GM18870 (cell line): ENCODE data around the gene DUSP6.
"Not testable (repeated sequence)": the region's sequence is repeated elsewhere in the genome, so short reads cannot be mapped to it uniquely, and the experiment has no call there.

Source experiments
- ATAC-seq: cut with Tn5 transposase; IDR thresholded peaks from one replicate; pipeline ENCODE4 v1.9.1; 2021; ENCODE audit warnings: moderate library complexity; ENCODE audit not compliant: unreplicated experiment

DUSP6 gene

GRCh38 chr12:89352242-89352491, 134 bp downstream of the DUSP6 start:
- ATAC-seq, result no peak

GRCh38 chr12:89351489-89352241, 636 bp downstream of the DUSP6 start:
- ATAC-seq, result peak; percentile 11

DNA sequence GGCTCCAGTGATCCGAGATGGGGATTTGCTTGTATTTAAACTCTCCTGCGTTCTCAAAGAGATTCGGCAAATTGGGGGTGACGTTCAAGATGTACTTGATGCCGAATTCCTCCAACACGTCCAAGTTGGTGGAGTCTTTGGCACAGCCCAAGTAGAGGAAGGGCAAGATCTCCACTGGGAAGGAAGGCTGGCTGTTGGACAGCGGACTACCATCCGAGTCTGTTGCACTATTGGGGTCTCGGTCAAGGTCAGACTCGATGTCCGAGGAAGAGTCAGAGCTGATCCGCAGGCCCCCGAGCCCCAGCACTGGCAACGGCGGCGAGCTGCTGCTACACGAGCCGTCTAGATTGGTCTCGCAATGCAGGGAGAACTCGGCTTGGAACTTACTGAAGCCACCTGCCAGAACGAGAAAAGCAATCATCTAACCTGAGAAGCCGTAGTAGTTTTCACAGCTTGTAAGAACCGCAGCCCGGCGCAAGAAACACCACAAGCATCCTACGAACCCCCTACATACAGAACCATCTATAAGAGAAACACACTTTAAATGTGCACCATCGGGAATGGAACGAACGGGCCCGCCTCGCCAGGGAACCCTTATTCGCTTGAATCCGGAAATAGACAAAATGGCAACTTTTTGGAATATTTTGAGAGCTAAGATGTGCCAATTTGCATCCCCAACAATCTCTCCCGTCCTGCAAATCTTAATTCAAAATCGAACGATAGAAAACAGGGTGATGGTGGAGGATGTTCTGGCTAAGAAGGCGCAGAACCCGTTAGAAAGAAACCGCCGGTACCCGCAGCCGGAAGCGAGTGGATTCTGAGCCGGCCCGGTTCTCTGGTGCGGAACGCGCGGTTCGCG, 1.4 kb downstream of the DUSP6 start:
- no peak for ATAC-seq

DNA sequence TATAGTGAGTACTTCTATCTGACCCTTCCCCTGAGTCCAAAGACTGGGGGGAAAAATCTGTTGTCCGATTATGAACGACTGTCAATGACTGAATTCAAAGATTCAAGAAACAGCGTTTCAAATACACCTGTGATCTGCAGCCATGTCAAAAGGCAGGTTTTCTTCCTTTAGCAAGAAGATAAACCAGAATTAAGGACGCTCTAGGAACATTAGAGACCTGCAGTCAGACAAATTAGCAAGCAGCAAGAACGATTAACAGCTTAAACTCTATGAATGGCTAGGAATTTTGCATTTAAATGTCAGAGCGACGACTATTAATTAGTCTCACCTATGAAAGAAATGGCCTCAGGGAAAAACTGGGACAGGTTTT, 2.1 kb downstream of the DUSP6 start:
- no peak for ATAC-seq

DNA sequence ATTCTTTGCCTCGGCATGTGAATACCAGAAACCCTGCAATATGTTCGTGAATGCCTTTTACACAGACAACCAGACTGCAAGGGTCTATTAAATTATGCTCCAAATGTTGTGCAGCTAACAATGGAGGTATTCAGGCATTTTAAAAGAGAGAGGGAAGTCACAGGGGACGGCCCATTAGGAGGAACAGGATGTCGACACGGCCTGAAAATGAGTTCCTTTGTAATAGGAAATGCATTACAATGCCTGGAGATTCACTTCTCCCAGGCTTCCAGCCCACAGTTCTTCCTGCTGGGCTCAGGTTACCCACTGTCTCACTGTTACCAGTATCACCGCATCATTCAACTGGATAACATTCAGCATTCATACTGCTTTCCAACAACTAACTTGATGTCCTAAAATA, 2.5 kb downstream of the DUSP6 start:
- ATAC-seq, result no peak

- ATAC-seq, result no peak
Observed at GRCh38 chr12:89348894-89349699, 3.2 kb downstream of the DUSP6 start.

DNA sequence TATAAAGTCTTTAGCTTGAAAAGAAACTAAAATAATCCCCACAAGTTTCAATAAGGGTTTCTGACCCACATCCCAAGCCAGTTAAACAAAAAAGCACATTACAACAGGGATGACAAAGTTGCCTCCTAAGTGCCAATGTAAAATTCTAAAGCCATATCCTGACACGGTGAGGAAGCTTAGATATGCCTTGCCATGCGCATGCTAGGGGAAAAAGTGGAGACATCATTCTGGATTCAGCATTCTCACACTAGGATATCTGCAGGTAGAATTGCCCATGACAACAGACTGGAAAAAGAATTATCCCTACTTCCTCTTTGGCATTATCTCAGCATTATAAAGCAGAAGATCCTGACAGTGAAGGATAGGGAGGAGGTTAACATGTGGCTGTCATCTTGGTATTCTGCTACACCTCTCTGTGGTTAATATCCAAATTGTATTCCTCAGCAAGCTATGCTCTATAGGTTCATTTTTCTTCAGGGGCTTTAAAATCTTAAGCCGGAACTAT, 4.9 kb downstream of the DUSP6 start:
- no peak for ATAC-seq

DNA sequence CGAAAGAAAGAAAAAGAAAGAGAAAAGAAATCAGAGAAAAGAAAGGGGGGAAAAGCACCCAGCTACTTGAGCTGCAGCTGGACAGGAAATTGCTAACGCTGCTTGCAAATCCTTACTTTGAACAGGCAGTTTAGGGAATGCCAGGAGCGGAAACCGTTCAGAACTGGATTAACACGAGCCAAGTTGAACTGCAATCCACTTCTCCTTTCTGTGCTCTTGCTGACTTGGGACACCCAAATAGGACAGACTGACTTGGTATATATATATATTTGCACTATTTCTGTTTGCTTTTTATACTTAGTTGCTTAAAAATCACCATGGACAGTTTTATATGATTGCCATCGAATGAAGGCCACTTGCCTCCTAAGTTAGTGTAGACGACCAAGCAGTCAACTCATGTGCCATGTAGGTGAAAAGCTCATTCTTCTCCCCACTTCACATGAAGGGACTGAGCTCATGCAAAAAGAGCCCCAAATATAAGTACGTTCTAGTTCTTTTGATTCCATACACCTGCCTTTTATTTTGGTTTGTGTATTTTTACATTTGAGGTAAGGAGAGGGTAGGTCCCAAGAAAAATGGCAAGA, 5.5 kb downstream of the DUSP6 start:
- ATAC-seq, result peak; percentile 9

GRCh38 chr12:89345830-89346740, 6.2 kb downstream of the DUSP6 start:
- peak; percentile 99 for ATAC-seq

GRCh38 chr12:89345376-89345775, 6.9 kb downstream of the DUSP6 start:
- no peak for ATAC-seq

DNA sequence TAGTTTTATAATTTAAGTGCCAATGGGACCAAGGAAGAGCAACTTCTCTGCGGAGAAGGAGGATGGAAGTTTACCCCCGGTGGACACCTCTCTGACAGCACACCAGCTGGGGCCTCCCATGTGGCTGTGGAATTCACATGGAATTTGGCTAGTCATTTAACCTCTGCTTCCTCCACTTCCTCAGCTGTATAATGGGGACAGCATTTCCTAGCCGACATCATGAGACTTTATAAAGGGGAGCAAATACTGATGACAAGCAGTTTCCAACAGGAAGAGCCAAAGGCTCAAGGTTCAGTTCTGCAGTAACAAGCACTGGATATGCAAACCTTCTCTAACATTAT, 7.5 kb downstream of the DUSP6 start:
- ATAC-seq, result no peak

DNA sequence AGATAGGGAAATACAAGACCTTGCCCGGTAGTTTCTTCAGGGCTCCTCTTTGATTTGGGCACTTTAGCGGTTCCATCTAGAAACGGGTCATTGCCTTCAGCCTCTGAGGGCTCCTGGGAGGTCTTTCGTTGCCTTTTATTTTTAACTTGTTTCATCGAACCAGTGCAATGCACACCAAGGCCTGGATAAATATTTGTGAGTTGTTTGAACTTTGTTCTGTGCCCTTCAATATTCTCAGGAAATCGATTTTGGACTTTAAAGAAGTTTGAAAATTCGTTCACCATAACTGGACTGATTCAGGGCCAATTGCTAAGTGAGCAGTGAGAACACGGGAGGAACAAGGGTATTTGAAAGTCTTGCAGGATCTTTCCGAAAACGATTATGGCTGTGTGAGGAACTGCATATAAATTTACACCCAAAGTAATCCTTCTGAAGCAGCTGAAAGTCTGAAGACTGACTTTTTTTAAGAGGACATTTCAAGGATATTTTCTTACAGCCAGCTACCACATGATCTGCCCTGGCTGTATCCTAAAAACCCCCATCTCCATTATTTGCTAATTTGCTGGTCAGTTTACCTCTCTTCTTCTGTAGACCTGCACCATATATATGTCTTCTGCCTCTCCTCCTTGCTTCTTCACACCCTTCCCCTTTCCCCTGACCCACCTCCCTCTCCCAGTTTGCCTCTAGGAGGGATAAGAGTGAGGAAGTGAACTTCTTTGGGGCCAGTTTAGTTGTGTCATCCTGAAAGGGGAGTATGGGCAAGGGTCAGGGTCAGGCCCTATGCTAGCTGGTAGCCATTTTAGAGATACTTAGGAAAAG, 8.0 kb downstream of the DUSP6 start:
- no peak for ATAC-seq

- no peak for ATAC-seq
Observed at GRCh38 chr12:89343127-89343526, 9.2 kb downstream of the DUSP6 start.

DNA sequence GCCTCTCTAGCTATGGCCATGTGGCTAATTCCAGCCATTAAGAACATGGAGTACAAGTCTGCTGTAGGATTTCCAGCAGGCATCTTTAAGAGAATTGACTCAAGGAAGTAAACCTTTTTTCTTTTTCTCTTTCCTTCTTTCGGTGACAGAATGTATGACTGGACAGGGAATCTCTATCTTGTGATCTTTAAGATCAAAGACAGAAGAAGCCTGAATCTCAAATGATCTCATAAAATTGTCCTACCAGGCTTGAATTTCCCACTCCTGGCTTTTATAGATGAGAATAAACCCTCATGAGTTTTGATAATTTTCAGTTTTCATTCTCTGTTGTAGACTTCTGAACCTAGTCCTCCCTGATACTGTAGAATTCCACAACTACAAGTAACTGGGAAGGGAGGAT, 11.4 kb downstream of the DUSP6 start:
- ATAC-seq, result no peak

- ATAC-seq, result no peak
Observed at GRCh38 chr12:89339526-89339925, 12.8 kb downstream of the DUSP6 start.

GRCh38 chr12:89337136-89337535, 15.2 kb downstream of the DUSP6 start:
- ATAC-seq, result not testable (repeated sequence)

DNA sequence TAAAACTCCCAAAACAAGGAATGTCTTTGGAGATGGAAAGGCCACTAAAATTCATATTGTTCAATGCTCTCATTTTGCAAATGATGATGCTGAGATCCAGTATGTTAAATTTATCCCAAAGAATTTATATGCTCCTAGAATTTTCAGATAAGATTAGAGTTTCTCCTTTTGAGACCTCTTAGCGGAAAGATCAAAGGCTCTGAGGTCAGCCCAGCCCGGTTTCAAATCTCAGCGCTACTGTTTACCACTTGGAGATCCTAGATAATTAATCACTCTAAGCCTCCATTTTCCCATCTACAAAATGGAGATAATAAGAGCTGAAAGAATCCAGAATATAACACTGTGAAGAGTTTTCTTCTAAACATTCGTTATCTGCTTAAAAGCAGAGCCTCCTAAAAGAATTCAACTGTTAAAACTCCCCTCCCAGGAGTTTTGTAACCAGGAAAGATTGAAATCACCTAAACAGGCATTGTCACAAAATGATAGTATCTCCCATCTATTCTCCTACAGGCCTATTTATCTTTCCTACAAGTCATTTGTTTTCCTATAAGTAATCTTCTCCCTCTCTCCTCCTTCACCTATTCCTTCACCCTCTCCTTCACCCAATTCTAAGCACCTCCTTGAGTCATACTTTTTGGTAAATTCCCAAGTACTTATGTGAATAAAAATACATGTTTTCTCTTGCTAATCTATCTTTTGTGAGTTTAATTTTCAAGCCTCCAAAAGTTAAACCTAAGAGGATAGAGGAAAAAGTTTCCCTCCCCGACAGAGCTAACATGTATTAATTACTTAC, 16.7 kb downstream of the DUSP6 start:
- ATAC-seq, result no peak

DNA sequence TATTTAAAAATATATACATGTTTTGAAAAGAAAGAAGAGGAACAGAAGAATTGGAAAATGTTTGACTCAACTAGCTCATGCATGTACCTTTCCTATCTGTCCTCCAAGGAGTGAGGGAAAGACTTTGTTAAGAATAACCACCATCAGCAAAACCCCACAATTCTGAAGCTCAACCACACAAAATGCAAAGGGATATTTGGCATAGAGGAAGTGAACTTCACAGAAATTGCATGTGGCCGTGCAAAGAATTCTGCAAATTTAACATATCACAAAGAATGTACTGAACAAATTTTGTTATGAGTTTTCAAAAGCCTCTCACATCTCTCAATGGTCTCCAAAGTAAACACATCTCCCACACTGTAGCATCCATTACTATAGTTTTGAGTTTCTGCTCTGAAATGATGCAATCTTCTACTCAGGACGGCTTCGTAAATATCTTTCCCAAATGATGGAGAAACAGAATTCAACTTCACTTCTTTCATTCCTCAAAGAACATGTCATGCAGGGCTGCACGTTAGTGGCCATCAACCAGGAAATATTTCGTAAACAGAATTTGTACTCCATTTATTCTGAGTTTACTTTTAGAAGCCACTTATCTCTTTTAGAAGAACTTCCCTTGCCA, 17.6 kb downstream of the DUSP6 start:
- no peak for ATAC-seq
